ENCODE results near the gene FCHO1.

FCHO1 gene

DNA sequence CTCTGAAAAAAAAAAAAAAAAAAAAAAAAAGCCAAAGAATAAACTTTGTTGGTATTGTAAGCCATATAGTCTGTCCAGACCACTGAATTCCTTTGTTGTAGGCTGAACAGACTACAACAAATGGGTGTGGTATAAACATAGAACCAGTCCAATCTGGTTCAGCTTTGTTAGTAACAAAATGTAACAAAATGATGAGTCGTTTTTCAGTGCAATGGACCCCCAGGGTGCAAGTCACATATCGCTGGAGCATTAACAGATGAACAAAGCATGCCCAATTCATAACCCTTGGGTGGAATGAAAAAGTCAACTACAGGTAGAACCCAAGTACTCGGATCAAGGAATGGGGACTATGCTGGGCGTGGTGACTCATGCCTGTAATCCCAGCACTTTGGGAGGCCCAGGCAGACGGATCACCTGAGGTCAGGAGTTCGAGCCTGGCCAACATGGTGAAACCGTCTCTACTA is 13.6 kb upstream of the FCHO1 start:
- DNase-seq, result no peak

DNA sequence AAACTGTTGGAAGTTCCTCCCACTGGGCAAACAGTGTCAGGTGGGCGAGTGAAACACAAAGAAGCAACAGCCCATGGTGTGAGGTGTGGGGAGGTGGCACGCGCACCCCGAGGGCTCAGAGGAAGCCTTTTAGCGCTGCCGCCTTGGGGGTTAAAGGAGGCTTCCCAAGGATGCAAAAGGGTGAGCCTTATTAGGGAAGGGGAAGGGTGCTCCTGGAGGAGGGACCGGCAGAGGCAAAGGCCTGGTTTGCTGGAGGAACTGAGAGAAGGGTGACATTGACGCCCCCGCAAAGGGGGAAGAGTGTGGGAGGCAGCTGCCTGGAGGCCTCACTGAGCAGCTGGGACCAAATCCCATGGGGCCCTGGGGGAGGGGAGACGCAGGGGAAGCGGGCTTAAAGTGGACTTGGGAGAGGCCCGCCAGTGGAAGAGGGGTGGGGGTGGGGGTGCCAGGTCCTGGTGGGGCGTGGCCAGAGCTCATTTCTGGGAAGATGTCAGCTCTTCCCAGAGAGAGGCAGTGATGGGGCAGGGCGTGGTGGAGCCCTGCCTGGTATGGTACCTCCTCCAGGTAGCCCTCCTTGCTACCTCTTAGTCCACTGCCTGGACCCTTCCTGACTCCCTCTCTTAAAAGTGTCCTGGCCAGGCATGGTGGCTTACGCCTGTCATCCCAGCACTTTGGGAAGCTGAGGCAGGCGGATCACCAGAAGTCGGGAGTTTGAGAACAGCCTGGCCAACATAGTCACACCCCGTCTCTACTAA is 12.0 kb upstream of the FCHO1 start:
- DNase-seq, result no peak

DNA sequence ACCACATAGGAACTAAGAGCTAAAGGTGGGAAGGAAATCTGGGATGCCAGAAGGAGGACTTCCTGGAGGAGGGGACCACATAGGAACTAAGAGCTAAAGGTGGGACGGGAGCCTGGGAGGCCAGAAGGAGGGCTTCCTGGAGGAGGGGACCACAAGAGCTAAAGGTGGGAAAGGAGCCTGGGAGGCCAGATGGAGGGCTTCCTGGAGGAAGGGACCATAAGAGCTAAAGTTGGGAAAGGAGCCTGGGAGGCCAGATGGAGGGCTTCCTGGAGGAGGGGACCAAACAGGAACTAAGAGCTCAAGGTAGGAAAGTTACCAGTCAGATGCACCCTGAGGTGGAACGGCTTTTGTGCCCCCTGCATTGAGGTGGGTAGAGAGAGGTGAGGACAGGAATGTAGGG is 9.8 kb upstream of the FCHO1 start:
- DNase-seq, result no peak

DNA sequence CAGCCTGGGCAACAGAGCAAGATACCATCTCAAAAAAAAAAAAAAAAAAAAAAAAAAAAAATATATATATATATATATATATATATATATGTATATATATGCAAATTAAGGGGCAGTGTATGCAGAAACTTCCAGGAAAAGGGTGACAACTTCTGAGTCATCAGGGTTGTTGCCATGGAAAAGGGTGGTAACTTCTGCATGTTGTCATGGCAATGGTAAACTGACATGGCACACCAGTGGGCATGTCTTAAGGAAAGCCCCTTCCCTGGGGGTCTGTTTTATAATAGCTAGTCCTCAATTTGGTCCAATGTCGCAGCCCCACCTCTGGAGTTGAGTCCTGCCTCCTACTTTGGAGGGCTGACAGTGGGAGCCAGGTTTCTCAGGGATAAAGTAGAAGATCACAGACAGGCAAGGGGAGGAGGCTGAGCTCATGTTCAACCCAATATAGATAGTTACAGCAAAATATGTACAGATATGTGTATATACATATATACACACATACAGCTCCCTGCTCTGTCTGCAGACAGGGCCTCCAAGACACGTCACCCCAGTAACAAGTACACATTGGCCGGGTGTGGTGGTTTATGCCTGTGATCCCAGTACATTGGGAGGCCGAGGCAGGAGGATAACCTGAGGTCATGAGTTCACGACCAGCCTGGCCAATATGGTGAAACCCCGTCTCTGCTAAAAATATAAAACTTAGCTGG is 7.2 kb upstream of the FCHO1 start:
- no peak for DNase-seq

DNA sequence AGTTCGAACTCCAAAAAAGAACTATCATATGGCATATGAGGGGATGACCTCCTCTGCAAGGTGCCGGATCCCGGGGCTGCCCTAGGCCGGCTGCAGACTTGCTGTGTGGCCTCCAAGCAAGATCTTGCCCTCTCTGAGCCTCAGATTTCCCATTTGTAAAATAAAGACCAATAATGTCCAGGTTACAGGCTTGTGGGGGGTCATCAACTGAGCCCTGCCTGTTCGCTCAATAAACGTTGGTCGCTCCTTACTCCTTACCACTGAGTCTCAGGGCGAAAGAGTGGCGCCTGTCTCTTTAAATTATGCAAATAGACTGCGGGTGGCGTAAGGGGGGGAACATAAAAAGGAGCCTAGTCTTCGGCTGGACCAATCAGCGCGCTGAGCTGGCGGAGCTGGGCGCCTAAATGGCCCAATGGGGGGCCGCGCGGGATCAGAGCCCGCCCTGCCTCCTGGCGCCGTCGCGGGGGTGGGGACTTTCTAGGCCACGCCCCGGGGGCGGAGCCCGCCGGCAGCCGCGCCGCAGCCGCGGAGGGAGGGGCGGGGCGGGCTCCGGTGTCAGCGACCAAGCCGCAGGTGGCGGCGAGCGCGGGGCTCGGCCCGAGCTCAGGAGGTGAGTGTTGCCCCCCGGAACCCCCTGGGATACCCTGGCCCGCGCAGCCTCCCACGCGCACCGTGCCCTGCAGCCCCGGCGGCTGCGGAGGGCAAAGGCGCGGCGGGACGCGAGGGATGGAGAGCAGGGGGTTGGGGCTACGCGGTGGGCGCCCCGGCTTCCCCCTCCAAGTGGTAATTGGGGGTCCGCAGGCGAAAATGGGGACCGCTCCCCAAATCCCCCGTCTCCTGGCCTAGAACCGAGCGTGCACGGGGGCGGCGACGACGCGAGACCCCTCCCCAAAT is 3.8 kb upstream of the FCHO1 start:
- DNase-seq, result peak; percentile 93

DNA sequence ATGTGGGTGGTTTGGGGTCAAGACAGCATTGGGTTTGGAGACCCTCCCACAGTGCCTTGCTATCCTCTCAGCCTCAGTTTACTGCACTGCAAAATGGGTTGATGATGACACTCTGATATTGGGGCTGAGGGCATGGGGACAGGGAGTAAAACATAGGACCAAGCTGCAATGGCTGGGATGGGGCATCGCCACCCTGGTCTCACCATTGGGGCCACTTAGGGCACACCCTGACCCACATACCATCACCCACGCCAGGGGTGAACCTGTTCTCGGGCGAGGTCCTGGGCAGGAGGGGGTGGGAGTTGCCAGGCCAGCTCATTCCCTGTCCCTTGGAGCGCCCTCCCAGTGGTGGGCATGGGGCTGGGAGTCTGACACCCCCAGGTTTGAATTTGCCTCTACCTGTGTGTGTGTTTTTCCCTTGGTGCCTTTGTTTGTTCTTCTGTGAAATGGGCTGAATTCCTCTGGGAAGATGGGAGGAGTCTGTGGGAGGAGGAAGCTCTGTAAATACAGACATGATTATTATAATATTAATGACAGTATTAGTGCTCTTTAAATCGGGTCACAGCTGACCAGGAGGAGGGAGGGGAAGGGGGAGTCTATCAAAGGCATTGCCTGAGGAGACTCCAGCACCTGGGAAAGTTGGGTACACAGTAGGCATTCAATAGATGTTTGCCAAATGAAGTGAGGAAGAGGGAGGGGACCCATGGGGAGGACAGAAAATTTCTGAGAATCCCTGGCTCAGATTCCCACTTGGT is 2.2 kb upstream of the FCHO1 start:
- no peak for DNase-seq

DNA sequence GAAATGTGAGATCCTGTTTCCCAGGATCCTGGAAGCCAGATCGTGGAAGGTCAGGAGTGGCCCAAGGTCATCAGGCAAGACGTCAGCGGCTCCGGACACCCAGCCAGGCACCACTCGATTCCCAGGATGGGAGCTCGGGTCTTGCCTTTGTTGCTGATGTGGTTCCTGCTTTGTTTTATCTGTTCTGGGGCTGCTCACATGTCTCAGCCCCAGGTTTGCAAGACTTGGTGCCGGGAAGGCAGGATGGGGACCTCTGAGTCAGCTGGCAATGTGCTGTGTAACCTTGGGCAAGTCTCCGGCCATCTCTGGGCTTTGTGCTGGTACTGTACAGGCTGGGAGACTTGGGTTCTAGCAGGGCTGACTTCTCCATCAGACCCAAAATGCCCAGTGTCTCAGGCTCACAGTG is 1.4 kb upstream of the FCHO1 start:
- no peak for DNase-seq

DNA sequence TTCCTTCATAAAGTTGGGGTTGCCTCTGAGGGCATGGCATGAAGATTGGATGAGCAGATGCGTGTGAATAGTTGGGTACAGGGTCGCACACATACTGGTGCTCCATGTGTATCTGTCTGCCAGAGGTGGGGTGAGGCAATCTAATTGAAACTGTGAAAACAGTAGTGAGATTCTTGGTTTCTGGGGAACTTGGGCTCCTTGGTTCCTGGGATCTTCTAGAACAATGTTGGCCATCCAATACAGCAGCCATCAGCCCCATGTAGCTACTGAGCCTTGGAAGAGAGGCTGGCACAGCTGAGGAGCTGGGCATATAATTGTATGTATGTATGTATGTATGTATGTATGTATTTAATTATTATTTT is 616 bp downstream of the FCHO1 start:
- no peak for DNase-seq

DNA sequence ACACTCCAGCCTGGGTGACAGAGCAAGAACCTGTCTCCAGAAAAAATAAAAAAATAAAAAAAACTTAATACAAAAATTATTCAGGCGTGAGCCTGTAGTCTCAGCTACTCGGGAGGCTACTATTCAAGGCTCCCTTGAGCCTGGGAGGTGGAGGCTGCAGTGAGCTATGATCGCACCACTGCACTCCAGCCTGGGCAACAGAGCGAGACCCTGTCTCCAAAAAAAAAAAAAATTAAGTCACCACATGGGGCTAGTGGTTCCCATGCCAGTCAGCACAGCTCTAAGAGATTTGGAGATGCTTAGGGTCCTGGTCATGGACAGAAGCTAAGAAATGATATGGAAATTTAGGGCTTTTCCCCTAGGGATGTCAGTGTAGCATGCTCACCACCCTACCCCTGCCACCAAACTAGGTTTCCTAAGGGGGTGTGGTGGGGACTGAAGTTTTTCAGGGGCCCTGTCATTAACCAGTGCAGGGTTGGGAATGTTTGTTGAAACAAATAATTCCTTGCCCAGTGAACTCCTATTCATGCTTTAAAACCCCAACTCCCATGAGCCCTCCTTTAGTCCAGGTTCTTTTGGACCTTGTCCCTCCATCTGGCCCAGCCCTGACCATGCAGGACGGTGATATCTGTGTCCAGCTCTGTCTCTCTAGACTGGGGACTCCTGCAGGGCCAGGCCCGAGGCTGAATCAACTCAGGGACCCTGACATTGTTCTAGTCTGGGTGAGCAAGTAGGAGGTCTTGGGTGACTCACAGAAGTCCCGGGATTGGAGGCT is 1.8 kb downstream of the FCHO1 start:
- no peak for DNase-seq

DNA sequence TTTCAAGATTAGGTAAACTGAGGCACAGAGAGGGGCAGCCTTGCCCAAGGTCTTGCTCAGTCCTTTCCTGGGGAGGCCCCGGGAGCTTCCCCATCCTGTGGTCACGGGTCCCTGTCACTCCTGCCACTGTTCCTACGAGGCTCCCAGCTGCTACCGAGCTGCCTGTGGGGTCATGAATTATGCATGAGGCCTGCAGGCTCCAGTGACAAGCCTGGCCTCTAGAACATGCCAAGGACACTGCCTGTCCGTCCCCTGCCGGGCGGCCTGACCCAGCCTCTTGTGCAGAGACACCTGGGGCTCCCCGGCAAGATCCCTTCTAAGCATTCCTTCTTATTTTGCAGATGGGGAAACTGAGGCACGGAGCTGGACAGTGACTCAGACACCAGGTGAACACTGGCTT is 2.7 kb downstream of the FCHO1 start:
- no peak for DNase-seq

DNA sequence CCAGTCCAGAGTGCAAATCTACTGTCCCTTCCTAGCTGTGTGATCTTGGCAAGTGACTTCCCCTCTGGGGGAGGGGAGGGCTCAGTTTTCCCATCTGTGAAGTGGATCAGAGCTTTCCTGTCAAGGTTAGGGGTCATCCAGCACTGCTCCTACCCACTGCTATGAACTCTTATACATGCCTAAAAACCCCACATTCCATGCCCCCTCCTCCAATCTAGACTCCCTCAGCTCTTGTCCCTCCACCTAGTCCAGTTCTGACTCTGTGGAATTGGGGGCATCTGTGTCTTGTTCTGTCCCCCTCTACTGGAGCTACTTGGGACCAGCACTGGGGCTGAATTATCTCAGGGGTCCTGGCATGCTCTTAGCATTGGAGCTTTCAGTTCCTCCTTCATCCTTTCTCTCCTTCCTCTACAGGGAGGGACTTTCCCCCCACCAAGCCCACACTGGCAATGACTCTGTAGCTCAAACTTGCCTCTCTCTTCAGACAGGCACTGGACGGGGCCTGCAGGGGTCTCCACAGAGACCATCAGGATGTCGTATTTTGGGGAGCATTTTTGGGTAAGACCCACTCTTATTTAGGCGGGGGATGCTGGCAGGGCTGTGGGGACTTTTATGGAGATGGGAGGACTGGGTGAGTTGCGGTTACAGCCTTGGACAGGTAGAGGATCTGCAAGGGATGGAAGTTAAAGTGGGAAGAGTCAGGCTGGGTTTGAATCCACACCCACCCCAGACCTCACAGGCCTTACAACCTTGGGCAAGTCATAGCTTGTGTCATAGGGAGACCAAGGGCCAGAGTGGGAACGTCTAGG is 3.6 kb downstream of the FCHO1 start:
- DNase-seq, result no peak

DNA sequence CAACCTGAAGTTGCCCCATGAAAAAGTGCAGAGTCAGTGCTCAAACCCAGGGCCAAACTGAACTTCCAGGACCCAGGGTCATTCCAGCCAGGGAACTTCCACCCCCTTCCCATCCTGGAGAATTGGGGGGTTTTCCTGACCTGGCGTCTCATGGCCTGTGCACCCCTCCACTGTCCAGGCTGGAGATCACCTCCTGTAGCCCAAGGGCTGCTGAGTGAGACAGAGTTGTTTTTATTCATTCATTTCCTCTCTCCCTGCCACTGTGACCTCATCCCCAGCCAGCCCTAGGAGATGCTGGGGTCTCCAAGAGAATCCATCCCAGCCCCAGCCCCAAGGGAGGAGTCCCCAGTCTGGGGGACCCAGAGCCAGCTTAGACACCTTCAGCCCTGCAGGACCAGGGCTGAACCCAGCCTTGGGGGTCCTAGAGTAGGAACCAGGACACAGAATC is 4.2 kb downstream of the FCHO1 start:
- no peak for DNase-seq

DNA sequence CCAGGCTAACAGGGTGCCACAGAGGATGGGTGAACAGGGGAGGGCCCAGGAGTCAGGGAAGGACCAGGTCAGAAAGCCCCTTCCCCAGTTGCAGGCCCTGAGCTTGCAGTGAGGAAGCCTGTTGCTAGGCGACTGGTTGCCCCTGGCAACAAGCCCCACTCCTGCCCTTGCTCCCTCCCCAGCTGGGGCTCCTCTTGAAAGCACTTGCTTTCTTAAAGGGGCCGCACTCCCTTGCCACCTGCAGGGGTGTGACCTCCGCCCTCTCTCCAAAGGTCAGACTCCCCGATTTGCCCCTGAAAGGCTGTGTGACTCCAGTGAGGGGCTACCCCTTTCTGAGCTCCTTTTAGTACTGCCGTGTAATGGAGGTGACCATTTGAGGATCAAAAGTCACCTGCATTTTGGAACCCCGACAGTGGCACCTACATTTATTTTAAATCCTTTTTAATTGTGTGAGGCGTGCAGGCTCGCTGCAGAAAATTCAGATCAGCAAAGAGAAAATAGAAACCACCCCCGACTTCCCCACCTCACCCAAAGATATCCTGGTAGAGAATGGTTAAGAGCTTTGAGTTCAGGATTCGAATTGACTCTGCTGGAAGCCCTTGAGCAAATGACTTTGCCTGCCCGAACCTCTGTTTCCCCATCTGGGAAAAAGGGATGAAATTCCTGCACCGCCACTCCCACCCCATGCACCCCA is 4.8 kb downstream of the FCHO1 start:
- DNase-seq, result peak; percentile 43

DNA sequence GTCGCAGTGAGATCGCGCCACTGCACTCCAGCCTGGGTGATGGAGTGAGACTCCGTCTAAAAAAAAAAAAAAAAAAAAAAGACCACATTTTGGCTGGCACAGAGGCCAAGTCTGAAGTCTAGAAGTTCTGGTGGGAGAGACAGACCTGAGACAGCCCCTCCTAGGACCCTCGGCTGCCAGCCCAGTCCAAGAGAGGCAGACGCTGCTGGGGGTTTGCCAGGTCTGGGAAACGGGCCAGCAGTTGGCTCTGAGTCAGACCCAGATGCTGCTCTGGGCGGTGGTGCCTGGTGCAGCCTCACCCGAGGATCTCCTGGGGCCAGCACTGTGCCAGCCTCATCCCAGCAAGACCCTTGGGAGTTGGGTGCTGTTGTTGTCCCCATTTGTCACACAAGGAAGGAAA is 5.8 kb downstream of the FCHO1 start:
- DNase-seq, result no peak

DNA sequence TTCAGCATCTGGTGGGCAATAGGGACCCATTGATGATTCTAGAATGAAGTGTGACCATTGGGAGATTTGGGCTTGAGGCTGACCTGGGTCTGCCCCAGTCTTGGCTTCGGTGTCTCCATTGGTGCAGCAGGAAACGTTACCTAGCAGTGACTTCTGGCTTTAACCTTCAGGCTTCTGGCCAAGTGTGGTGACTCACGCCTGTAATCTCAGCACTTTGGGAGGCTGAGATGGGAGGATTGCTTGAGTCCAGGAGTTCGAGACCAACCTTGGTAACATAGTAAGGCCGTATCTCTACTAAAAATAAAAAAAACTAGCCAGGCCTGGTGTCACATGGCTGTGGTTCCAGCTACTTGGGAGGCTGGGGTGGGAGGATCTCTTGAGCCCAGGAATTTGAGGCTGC is 7.2 kb downstream of the FCHO1 start:
- DNase-seq, result no peak

DNA sequence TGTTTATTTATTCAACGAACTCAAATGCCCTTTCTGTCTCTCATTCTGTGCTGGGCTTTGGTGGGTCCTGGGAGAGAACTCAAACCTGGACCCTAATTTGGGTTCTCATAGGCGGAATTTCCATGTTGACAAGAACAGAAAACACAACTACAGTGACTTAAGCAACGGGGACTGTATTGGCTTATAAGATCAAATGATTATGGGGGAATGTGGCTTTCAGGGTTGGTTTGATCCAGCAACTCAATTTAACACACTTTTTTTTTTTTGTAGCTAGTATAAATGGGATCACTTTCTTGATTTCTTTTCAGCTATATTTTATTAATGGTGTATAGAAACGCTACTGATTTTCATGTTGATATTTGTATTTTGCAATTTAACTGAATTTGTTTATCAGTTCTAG is 9.9 kb downstream of the FCHO1 start:
- no peak for DNase-seq

DNA sequence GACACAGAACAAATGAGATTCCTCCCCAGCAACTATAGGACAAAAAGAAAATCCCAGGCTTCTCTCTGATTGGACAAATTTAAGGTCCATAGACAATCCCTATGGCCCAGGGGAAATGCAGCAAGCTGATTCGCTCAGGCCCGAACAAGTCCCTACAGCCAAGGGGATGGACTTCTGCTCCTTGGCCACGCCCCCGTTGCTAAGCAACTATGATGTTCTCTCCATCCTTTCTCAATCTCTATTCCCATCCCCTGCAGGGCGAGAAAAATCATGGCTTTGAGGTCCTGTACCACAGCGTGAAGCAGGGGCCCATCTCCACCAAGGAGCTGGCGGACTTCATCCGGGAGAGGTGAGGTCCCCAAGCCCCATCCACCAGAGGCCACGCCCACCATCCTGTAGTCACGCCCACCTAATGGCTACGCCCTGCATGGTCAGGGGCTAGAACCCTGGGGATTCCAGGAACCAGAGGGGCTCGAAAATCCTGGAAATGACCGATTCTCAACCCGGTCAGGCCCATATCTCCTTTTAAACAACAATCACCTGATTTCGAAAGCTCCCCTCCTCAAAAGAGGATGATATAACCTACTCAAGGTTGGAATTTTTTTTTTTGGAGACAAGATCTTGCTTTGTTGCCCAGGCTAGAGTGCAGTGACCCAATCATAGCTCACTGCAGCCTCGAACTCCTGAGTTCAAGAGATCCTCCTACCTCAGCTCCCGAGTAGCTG is 11.4 kb downstream of the FCHO1 start:
- DNase-seq, result no peak

DNA sequence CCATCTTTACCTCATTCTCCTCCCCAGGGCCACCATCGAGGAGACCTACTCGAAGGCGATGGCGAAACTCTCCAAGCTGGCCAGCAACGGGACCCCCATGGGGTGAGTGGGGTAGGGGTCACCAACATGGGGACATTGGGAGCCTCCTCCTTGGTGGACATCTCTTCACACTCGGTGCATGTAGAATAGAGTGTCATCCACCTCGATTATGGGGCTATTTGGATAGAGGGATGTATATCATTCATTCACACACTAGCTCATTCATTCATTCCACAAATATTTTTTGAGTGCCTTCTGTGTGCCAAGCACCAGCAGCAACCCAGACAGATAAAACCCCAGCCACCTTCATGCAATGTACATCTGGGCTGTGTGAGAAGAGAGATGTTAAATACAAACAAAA is 13.1 kb downstream of the FCHO1 start:
- DNase-seq, result no peak

DNA sequence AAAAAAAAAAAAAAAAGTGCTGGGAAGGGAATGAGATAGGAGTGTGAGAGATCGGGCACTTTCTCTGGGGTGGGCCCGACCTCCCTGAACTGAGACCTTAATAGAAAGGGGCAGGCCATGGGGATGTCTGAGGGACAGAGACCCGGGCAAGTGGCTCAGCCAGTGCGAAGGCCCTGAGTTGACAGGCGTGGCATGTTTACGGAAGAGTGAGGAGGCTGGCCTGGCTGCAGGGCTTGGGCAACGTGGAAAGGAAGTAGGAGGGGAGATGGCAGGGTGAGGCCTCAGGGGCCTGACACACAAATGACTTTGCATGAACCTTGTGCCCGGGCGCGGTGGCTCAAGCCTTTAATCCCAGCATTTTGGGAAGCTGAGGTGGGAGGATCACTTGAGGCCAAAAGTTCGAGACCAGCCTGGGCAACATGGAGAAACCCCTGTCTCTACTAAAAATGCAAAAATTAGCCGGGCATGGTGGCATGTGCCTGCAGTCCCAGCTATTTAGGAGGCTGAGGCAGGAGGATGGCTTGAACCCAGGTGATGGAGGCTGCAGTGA is 13.9 kb downstream of the FCHO1 start:
- DNase-seq, result no peak

Measured in activated CD4-positive, alpha-beta T cell treated with anti-CD3 and anti-CD28 coated beads, Interleukin-2, amount 50 U/mL, for 1 hour (primary cell).